Calu3 (cell line): ENCODE results near the gene S100A12. TPM values are rescaled to one million over a fixed set of nuclear protein-coding genes. Genes with fewer than 3 reads are reported as not detected.

Experiments used
- BruUV-seq: library from RNA; stranded (reverse); fragments of 400-500 nt; replicated peaks from 2 replicates; lab custom pipeline; 2021; lab: Mats Ljungman, UMichigan
- CTCF ChIA-PET: fragments of 300-600 bp; sonication (Branson Sonifier 250); formaldehyde crosslinking; loops from one replicate; lab custom pipeline; 2022; ENCODE audit warnings: antibody characterized with exemption; lab: Charles Lee
- DNase-seq: peaks from one replicate; pipeline ENCODE4 v3.0.0; 2022
- H3K27ac Mint-ChIP-seq: one replicate; pipeline ENCODE4 v1.8.0; 2022; ENCODE audit warnings: mixed read lengths; ENCODE audit not compliant: unreplicated experiment
- H3K27me3 Mint-ChIP-seq: one replicate; pipeline ENCODE4 v1.8.0; 2022; ENCODE audit warnings: mixed read lengths; ENCODE audit not compliant: unreplicated experiment
- H3K36me3 Mint-ChIP-seq: one replicate; pipeline ENCODE4 v1.8.0; 2022; ENCODE audit warnings: mild to moderate bottlenecking, moderate library complexity, mixed read lengths; ENCODE audit not compliant: insufficient read depth, unreplicated experiment
- H3K4me1 Mint-ChIP-seq: one replicate; pipeline ENCODE4 v1.8.0; 2022; ENCODE audit warnings: mild to moderate bottlenecking, low read depth, mixed read lengths; ENCODE audit not compliant: unreplicated experiment
- H3K4me3 Mint-ChIP-seq: one replicate; pipeline ENCODE4 v1.8.0; 2022; ENCODE audit warnings: mild to moderate bottlenecking, low read depth, moderate library complexity, mixed read lengths; ENCODE audit not compliant: unreplicated experiment
- H3K9me3 Mint-ChIP-seq: one replicate; pipeline ENCODE4 v1.8.0; 2022; ENCODE audit warnings: low read depth, mixed read lengths; ENCODE audit not compliant: unreplicated experiment
- intact Hi-C: fragments of 100-400 bp; cut with micrococcal nuclease; formaldehyde crosslinking; loops from one replicate; pipeline ENCODE4 v1.10.0; 2022; ENCODE audit not compliant: unreplicated experiment
- total RNA-seq: library from RNA; stranded (reverse); gene quantifications from 2 replicates; pipeline ENCODE4 v1.2.3, GENCODE V29; 2022
- TF ChIP-seq, protein P1 (sequence below): fragments of 200-600 bp; IDR thresholded peaks from one replicate; pipeline ENCODE4 v1.8.0; 2022; ENCODE audit warnings: antibody characterized with exemption; ENCODE audit not compliant: unreplicated experiment

The S100A12 gene
- total RNA-seq, 1 experiment from 2014 or later = not detected

DNA sequence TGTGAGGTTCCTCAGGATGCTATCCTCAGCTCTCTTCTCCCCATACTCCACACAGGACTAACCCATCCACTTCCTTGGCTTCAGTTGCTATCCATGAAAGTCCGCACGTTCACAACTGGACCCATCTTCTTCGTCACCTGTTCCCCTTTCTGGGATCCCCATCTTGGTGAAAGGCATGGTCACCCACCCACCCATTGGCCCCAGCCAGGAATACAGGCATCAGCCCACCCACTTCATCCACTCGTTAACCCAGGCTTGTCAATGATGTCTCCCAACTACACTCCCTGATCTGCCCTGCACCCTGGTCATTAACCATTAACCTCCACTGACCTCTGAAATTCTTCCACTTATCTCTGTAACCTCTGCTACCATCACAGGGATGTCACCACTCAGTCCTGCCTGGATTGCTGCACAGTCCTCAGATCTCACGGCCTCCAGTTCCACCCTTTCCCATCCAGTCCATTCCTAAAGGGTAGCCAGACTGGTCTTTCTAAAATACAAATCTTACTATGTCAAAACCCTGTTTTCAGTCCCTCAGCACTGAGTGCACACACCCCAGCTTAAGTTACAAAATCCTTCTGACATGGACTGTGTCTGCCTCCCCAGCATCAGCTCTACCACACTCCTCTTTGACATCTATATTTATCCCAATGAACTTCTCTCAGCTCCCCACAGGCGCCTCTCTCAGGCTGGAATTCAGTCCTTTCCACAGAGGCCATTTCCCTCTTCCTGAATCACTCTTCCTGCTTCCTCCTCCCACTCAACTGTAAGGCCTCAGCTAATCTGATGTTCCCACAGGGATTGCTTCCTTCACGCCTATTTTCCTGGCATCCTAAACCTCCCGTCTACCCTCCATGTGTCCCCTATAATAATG lies 37.2 kb downstream of the S100A12 start:
- CTCF ChIA-PET = no interaction called here
- no peaks in the 10 kb centered on the region for H3K9me3 Mint-ChIP-seq
- TF ChIP-seq, protein P1, sequence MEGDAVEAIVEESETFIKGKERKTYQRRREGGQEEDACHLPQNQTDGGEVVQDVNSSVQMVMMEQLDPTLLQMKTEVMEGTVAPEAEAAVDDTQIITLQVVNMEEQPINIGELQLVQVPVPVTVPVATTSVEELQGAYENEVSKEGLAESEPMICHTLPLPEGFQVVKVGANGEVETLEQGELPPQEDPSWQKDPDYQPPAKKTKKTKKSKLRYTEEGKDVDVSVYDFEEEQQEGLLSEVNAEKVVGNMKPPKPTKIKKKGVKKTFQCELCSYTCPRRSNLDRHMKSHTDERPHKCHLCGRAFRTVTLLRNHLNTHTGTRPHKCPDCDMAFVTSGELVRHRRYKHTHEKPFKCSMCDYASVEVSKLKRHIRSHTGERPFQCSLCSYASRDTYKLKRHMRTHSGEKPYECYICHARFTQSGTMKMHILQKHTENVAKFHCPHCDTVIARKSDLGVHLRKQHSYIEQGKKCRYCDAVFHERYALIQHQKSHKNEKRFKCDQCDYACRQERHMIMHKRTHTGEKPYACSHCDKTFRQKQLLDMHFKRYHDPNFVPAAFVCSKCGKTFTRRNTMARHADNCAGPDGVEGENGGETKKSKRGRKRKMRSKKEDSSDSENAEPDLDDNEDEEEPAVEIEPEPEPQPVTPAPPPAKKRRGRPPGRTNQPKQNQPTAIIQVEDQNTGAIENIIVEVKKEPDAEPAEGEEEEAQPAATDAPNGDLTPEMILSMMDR = no peak
- H3K27ac Mint-ChIP-seq = no peak overlapping the region
- no peak for DNase-seq
- intact Hi-C loops = no loop called here
- H3K4me1 Mint-ChIP-seq = peaks cover 2% of the 10 kb centered on the region
- H3K4me3 Mint-ChIP-seq = no peak overlapping the region
- BruUV-seq = no TSS peak
- peaks cover 84% of the 10 kb centered on the region for H3K27me3 Mint-ChIP-seq
- no peaks in the 10 kb centered on the region for H3K36me3 Mint-ChIP-seq

DNA sequence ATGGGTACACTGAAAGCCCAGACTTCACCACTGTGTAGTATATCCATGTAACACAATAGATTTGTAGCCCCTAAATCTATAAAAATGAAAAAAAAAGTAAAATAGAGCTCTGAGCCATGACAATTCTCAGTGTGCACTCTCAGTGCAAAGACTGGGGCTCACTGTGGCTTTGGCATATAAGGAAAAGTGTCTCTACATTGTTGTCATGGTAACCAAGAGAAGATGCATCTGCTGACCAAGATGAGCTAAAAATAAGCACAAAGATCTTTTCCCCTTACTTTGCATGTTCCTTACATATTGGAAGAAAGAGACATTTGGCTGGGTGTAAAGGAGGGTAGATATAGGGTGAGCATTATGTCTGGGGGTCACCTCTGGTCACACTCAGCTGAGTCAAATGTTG lies 38.8 kb downstream of the S100A12 start:
- no peak for DNase-seq
- no peaks in the 10 kb centered on the region for H3K36me3 Mint-ChIP-seq
- CTCF ChIA-PET = interaction anchor here (1.4 kb wide), 1 partner anchor 10 kb away, joined by 4 read pairs; no protein-coding TSS in a partner anchor

DNA sequence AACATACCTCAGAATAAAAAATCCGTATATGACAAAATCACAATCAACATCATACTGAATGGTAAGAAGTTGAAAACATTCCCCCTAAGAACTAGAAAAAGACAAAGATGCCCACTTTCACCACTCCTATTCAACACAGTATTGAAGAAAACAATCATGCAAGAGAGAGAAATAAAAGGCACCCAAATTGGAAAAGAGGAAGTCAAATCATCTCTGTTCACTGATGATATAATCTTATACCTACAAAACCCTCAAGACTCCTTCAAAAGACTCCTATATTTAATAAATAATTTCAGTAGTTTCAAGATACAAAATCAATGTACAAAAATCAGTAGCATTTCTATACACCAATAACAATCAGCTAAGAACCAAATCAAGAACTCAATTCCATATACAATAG lies 41.5 kb downstream of the S100A12 start:
- H3K4me3 Mint-ChIP-seq = no peak overlapping the region
- TF ChIP-seq, protein P1 = no peak
- no peaks in the 10 kb centered on the region for H3K36me3 Mint-ChIP-seq
- H3K27me3 Mint-ChIP-seq = peaks cover 84% of the 10 kb centered on the region
- CTCF ChIA-PET = no interaction called here
- intact Hi-C loops = no loop called here
- no peak for DNase-seq
- no peaks in the 10 kb centered on the region for H3K4me1 Mint-ChIP-seq
- H3K27ac Mint-ChIP-seq = no peak overlapping the region
- no peaks in the 10 kb centered on the region for H3K9me3 Mint-ChIP-seq
- BruUV-seq = no TSS peak

More for the DNA sequence above, 38.8 kb downstream of the S100A12 start:
- Mint-ChIP-seq H3K27me3 (peaks cover 83% of the 10 kb centered on the region), H3K27ac (no peak overlapping the region), H3K4me1 (no peaks in the 10 kb centered on the region), H3K9me3 (no peaks in the 10 kb centered on the region), H3K4me3 (no peak overlapping the region)
- intact Hi-C loops = no loop called here
- TF ChIP-seq, protein P1 = no peak
- no TSS peak for BruUV-seq

DNA sequence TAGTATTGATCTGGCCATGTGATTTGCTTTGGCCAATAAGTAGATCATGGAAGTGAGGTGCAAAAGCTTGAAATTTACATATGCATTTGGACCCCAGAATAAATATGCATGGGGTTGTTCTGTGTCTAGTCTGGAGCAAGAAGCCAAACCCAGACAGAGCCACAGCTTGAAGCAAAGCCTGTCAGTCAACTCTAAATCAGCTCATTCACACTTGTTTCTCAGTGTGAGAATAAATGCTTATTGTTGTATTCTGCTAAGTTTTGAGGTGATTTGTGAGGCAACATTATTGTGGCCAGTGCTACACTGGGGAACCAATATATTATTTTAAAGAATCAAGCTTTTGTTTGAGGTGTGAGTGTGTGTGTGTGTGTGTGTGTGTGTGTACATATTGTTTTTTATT lies 50.5 kb downstream of the S100A12 start:
- Mint-ChIP-seq H3K27ac (no peak overlapping the region), H3K9me3 (peaks cover 2% of the 10 kb centered on the region), H3K4me1 (no peaks in the 10 kb centered on the region), H3K27me3 (peaks cover 25% of the 10 kb centered on the region), H3K36me3 (no peaks in the 10 kb centered on the region), H3K4me3 (no peak overlapping the region)
- TF ChIP-seq, protein P1 = no peak
- DNase-seq = no peak
- CTCF ChIA-PET = interaction anchor here (1.1 kb wide), 1 partner anchor 19 kb away, joined by 3 read pairs; no protein-coding TSS in a partner anchor
- intact Hi-C loops = no loop called here
- BruUV-seq = no TSS peak

Other genes with a start within 250 kb of the S100A12 start
- not detected in 2 replicates for gene SPRR2G, start 224.7 kb downstream of the S100A12 start, total RNA-seq
- not detected in 2 replicates for gene LELP1, start 172.2 kb downstream of the S100A12 start, total RNA-seq
- not detected in 2 replicates for gene PRR9, start 158.0 kb downstream of the S100A12 start, total RNA-seq
- not detected in 2 replicates for gene LORICRIN, start 115.9 kb downstream of the S100A12 start, total RNA-seq
- not detected in 2 replicates for gene PGLYRP3, start 62.7 kb downstream of the S100A12 start, total RNA-seq
- 0.38 TPM in 1 of 2 replicates, not detected in the other for gene PGLYRP4, start 26.8 kb downstream of the S100A12 start, total RNA-seq
- 5.0 and 10.6 TPM in 2 replicates for gene S100A9, start 17.8 kb downstream of the S100A12 start, total RNA-seq
- not detected in 2 replicates for gene S100A8, start 15.5 kb upstream of the S100A12 start, total RNA-seq
- not detected in 2 replicates for gene S100A7A, start 40.9 kb upstream of the S100A12 start, total RNA-seq
- not detected in 2 replicates for gene S100A7, start 85.0 kb upstream of the S100A12 start, total RNA-seq
- gene S100A6, start 160.4 kb upstream of the S100A12 start, total RNA-seq = 1,521 and 2,023 TPM in 2 replicates
- not detected in 2 replicates for gene S100A5, start 165.3 kb upstream of the S100A12 start, total RNA-seq
- gene S100A4, start 170.2 kb upstream of the S100A12 start, total RNA-seq = 19.8 and 20.5 TPM in 2 replicates
- not detected in 2 replicates for gene S100A3, start 173.6 kb upstream of the S100A12 start, total RNA-seq
- gene S100A2, start 190.2 kb upstream of the S100A12 start, total RNA-seq = 11.1 and 14.1 TPM in 2 replicates
- gene S100A16, start 237.5 kb upstream of the S100A12 start, total RNA-seq = 247 and 255 TPM in 2 replicates
- 74.6 and 106 TPM in 2 replicates for gene S100A14, start 240.7 kb upstream of the S100A12 start, total RNA-seq